ENCODE data around the gene PSMD4.
A peak's percentile ranks its signal among the peaks of the same experiment; 100 is the strongest.
"Not testable (repeated sequence)": the region's sequence is repeated elsewhere in the genome, so short reads cannot be mapped to it uniquely, and the experiment has no call there.

The PSMD4 gene

GRCh38 chr1:151254217-151255213 lies at the start of gene PSMD4:
TSS of gene PSMD4 (plus strand) at chr1:151254734. CDS start at chr1:151254783, 49 bp downstream.
- peak; percentile 83 for DNase-seq (ENCODE audit: low read depth in 2 of 2)

DNA sequence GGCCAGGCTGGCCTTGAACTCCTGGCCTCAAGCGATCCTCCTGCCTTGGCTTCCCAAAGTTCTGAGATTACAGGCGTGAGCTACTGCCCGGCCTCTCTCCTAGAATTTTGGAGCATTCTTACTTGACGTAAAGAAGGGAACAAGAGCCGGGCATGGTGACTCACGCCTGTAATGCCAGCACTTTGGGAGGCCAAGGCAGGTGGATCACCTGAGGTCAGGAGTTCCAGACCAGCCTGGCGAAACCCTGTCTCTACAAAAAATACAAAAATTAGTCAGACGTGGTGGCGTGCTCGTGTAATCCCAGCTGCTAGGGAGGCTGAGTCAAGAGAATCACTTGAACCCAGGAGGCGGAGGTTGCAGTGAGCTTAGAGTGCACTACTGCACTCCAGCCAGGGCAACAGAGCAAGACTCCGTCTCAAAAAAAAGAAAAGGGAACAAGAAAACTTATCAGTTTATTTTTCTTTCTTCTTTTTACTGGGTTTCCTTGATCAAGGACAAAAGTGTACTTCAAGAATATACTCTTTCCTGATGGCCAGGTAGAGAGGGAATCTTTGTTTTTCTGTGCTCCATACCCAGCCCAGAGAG lies 49.1 kb upstream of the PSMD4 start:
- not testable (repeated sequence) for DNase-seq (ENCODE audit: low read depth in 2 of 2)

DNA sequence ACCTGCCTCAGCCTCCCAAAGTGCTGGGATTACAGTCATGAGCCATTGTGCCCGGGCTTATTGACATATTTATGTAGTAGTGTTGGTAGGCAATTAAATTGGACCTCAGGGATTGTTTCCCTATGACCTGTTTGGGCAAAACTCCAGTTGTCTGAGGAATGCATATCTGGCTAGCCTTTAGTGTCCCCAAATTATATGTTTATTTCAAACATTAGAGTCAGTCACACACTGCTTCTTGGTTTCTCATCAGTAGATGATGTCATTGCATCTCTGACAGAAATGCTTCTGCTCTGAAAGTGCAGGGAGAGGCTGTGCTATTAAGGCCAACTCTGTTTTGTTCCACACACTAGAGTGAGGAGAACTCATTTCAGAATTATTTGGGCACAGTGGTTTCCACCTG lies 43.7 kb upstream of the PSMD4 start:
- DNase-seq (ENCODE audit: low read depth in 2 of 2) = no peak

- no peak for DNase-seq (ENCODE audit: low read depth in 2 of 2)
Measured at GRCh38 chr1:151211972-151212705, 42.4 kb upstream of the PSMD4 start.

- no peak for DNase-seq (ENCODE audit: low read depth in 2 of 2)
Measured at GRCh38 chr1:151213560-151213959, 41.0 kb upstream of the PSMD4 start.

DNA sequence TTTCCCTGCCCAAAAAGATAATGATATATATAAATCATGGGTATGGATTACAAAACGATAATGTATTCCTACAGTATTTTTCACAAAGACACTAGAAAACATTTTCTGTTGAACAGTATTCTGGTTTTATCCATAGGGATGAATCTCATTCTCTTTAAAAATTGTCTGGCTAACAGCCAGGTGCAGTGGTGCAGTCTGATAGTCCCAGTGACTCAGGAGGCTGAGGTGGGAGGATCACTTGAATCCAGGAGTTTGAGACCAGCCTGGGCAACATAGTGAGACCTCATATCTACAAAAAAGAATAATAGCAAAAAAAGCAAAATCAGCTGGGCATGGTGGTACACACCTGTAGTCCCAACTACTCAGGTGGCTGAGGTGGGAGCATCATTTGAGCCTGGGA lies 32.9 kb upstream of the PSMD4 start:
- DNase-seq (ENCODE audit: low read depth in 2 of 2) = no peak

DNA sequence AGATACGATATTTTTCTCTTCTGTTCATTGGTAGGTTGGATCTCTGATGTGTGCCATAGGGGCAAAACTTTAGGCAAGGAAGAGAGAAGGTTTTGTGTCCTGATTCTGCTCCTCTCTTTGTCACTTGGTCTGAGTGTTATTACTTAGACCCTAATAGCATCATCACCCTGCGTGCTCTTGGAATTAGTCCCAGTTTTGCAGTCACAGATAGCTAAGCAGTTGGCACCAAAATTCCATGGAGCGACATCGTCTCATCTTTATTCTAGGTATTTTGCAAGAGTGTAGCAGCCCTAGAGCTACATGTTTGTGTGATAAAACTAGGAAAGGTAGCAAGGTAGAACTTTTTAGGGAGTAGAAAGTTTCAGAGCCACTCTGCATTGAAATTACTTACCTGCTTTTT lies 32.4 kb upstream of the PSMD4 start:
- DNase-seq (ENCODE audit: low read depth in 2 of 2) = no peak

- no peak for DNase-seq (ENCODE audit: low read depth in 2 of 2)
Measured at GRCh38 chr1:151235235-151235634, 19.3 kb upstream of the PSMD4 start.

DNA sequence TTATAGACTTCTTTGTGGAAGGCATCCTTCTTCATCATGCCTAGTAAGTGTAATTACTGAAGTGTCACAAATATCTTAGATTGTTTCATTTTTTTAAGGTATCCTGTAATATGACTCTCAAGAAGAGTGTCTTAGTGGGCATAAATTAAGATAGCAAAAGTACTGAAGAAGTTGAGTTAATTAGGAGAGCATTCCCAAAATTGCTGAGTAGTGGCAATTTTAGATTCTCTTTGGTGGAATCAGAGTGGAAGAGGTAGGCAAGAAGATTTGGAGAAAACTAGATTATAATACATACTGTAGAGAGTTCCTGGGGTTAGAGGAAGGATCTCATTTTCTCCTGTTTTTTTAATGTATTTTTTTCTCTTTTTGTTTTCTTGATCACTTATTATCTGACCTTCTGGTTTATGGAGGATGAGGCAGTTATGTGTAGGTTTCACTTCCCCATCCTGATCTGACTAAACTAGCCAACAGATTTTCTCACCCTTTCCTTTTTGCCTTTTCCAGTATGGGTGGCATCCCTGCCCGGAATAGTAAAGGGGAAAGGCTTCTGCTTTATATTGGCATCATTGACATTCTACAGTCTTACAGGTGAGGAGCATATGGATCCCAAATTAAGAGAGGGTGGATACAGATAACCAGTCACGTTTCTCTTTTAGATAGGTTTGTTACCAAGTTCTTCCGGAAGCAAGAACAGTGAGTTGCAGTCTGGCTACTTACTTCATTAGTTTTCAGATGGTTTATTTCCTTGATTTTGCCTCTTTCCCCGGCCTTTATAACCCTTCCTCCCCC lies 16.7 kb upstream of the PSMD4 start:
- DNase-seq (ENCODE audit: low read depth in 2 of 2) = no peak

DNA sequence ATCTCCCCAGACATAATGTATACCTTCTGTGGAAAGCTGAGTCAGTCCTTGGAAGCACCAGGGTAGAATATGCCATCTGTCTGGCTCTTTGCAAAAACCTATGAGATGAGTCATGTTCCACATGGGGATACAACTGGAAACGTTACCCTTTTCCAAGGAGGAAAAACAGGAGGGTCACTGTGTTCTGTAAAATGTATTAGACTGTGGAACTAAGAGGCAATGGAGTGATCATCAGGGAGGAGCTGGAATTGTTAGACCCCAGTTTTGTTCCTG lies 16.1 kb upstream of the PSMD4 start:
- no peak for DNase-seq (ENCODE audit: low read depth in 2 of 2)

DNA sequence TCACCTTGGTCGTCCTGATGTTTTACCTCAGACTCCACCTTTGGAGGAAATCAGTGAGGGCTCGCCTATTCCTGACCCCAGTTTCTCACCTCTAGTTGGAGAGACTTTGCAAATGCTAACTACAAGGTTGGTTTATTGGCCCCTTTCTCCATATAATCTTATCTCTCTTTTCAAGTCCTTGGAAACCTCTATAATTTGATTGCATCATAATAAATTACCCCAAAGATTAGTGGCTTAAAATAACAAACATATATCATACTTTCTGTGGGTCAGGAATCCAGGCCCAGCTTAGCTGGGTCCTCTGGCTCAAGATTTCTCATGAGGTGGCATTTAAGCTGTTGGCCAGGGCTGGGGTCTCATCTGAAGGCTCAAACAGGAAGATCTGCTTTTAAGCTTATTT lies 12.1 kb upstream of the PSMD4 start:
- DNase-seq (ENCODE audit: low read depth in 2 of 2) = no peak

DNA sequence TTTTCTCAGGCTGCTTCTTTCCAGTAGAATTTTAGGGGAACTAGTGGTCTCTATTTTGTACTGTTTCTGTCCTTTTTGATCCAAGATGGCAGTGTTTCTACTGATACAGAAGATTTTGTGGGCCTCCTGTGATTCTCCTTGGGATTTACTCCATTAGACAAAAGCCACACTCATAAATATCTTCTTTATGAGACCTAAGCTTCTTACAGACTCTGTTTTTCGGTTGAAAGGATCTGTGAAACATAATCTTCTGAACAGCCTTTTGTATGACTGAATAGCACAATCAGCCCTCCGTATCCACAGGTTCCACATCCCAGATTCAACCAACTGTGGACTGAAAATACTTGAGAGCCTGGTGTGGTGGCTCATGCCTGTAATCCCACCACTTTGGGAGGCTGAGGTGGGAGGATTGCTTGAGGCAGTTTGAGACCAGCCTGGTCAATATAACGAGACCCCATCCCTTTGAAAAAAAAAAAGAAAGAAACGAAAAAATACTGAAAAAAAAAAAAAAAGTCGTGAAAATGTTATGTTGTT lies 10.8 kb upstream of the PSMD4 start:
- no peak for DNase-seq (ENCODE audit: low read depth in 2 of 2)

DNA sequence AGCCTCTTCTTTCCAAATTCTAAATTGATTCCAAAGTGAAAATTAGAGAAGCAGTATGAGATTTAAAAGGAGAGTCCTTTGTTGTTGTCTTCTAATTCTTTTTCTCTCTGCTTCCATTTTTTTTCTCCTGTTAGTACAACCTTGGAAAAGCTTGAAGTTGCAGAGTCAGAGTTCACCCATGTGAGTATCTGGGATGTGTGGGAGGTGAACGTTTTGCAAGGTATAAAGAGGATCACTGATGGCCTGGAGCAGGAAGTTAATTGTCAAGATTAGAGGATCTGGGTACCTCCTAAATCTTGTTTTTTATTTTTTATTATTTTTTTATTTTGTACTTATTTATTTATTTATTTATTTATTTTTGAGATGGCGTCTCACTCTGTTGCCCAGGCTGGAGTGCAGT lies 7.7 kb upstream of the PSMD4 start:
- no peak for DNase-seq (ENCODE audit: low read depth in 2 of 2)

GRCh38 chr1:151251656-151252470 lies 2.7 kb upstream of the PSMD4 start:
- peak; percentile 14 to 40 for DNase-seq (ENCODE audit: low read depth in 2 of 2)

DNA sequence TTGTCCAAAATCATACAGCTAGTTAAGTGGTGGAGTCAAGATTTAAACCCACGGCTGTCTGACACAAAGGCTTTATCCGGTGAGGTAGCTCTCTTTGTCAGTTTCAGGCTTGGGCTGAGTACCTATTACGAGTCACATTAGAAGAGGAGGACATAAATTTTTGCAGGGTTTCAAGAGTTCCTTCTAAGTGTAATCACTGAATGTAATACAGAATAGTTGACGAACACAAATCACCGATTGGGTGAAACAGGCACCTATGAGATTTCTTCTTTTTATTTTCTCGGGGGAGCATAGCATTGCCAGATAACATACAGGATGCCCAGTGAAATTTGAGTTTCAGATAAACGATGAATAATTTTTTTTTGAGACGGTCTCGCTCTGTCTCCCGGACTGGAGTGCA lies 847 bp downstream of the PSMD4 start:
- DNase-seq (ENCODE audit: low read depth in 2 of 2) = no peak

DNA sequence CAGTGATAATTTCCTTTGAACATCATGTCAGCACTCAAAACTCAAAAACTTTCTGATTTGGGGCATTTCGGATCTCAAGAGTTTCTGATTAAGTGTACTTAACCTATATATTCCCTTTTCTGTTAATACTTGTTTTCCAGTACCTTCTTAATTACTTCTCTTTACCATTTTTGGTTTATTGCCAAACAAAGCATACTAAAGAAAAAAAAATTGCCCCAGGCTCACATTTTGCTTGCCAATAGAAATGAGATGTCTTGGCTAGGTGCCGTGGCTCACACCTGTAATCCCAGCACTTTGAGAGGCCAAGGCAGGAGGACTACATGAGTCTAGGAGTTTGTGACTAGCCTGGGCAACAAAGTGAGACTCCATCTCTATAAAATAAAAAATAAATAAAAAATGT lies 4.8 kb downstream of the PSMD4 start:
- DNase-seq (ENCODE audit: low read depth in 2 of 2) = no peak

DNA sequence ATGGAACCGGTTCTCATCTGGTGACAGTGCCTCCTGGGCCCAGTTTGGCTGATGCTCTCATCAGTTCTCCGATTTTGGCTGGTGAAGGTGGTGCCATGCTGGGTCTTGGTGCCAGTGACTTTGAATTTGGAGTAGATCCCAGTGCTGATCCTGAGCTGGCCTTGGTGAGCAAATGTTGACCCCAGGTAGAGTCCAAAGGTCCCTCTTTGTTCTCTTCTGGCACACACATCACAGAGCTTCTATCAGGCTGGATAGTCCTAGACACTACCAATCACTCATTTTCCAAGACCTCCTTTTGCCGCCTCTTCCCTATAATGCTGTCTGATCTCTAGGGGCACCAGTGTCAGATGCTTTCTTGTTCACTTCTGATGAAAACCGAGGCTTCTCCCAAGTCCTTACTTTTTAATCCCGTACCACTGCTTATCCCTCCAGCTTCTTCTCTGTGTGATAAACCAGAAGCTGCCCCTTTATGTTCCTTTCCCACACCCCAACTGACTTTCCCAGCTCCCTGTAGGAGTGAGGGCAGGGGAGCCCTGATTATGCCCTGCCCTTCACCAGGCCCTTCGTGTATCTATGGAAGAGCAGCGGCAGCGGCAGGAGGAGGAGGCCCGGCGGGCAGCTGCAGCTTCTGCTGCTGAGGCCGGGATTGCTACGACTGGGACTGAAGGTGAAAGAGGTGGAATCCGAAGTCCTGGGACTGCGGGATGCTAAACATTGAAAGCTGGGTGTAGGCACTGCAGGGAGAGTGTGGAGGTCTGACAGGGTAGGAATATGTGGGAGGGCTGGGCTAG lies 11.1 kb downstream of the PSMD4 start:
- no peak for DNase-seq (ENCODE audit: low read depth in 2 of 2)

- DNase-seq (ENCODE audit: low read depth in 2 of 2) = no peak
Measured at GRCh38 chr1:151266315-151266714, 11.8 kb downstream of the PSMD4 start.

DNA sequence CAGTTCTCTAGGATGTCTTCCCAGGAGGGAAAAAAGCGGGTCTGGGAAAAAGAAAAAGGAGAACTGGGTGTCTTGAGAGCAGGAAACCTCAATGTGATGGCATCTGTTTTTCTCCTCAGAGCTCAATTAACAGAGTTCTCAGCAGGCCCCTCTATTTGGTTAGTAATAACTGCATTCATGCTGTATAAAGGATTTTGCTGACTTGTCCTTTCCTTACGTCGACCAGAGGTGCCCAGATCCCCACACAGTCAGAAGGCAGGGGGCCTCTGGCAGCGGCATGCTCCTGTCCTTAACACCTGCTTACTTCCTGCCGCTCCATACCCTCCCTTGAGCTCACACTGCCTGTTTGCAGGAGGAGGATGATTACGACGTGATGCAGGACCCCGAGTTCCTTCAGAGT lies 12.3 kb downstream of the PSMD4 start:
- no peak for DNase-seq (ENCODE audit: low read depth in 2 of 2)

- DNase-seq (ENCODE audit: low read depth in 2 of 2) = no peak
Measured at GRCh38 chr1:151267760-151268159, 13.2 kb downstream of the PSMD4 start.

Data from stimulated activated CD8-positive, alpha-beta memory T cell treated with anti-CD3 and anti-CD28 coated beads, Interleukin-7, amount 100 ng/mL, for 1 hour (primary cell).